ENCODE data around the gene ARL16. TPM values are rescaled to one million over a fixed set of nuclear protein-coding genes. Genes with fewer than 3 reads are reported as not detected.

ARL16 gene
- total RNA-seq, 4 donors from 2014 or later: 33.5 to 45.4 (median 43.4) TPM

- peaks cover 0 to 18% (median 14%) of the 10 kb centered on the region in 4 donors for H3K4me1 ChIP-seq
- no peaks in the 10 kb centered on the region for H3K9me3 ChIP-seq
- DNase-seq: no peak
- no peaks in the 10 kb centered on the region for H3K27me3 ChIP-seq
- H3K27ac ChIP-seq: no peak overlapping the region
- TF ChIP-seq CTCF (IDR thresholded peaks at IDR 0.05): no peak
- no peak for TF ChIP-seq POLR2A (IDR thresholded peaks at IDR 0.05)
- no peak overlapping the region for H3K4me3 ChIP-seq
- H3K36me3 ChIP-seq: peaks cover 0 to 81% (median 0%) of the 10 kb centered on the region in 3 donors
Measured at GRCh38 chr17:81688616-81689015, 5.0 kb upstream of the ARL16 start.

GRCh38 chr17:81687770-81688541 is 4.4 kb upstream of the ARL16 start:
- Histone ChIP-seq H3K36me3 (peaks cover 0 to 74% (median 0%) of the 10 kb centered on the region in 3 donors), H3K9me3 (no peaks in the 10 kb centered on the region), H3K27me3 (no peaks in the 10 kb centered on the region), H3K27ac (no peak overlapping the region), H3K4me3 (no peak overlapping the region), H3K4me1 (peaks cover 0 to 19% (median 14%) of the 10 kb centered on the region in 4 donors)
- no peak for DNase-seq
- TF ChIP-seq CTCF (IDR thresholded peaks at IDR 0.05) (no peak), POLR2A (IDR thresholded peaks at IDR 0.05) (no peak)

- H3K36me3 ChIP-seq: peaks cover 0 to 61% (median 0%) of the 10 kb centered on the region in 3 donors
- no peaks in the 10 kb centered on the region for H3K27me3 ChIP-seq
- H3K4me1 ChIP-seq: peaks cover 0 to 26% (median 20%) of the 10 kb centered on the region in 4 donors
- no peaks in the 10 kb centered on the region for H3K9me3 ChIP-seq
- no peak overlapping the region for H3K27ac ChIP-seq
- TF ChIP-seq POLR2A (IDR thresholded peaks at IDR 0.05): no peak
- TF ChIP-seq CTCF (IDR thresholded peaks at IDR 0.05): no peak
- no peak overlapping the region for H3K4me3 ChIP-seq
- DNase-seq: no peak
Measured at GRCh38 chr17:81686614-81687013, 3.0 kb upstream of the ARL16 start.

- peak overlapping the region; percentile 90 to 99 (median 97) for H3K4me3 ChIP-seq
- H3K4me1 ChIP-seq: peaks cover 0 to 26% (median 20%) of the 10 kb centered on the region in 4 donors
- H3K36me3 ChIP-seq: peaks cover 0 to 53% (median 0%) of the 10 kb centered on the region in 3 donors
- no peak overlapping the region for H3K27ac ChIP-seq
- TF ChIP-seq POLR2A (IDR thresholded peaks at IDR 0.05): no peak
- no peak for TF ChIP-seq CTCF (IDR thresholded peaks at IDR 0.05)
- no peaks in the 10 kb centered on the region for H3K27me3 ChIP-seq
- DNase-seq: no peak
- no peaks in the 10 kb centered on the region for H3K9me3 ChIP-seq
Measured at GRCh38 chr17:81685108-81685507, 1.5 kb upstream of the ARL16 start.

GRCh38 chr17:81684442-81684911 is 880 bp upstream of the ARL16 start:
- H3K36me3 ChIP-seq: peaks cover 0 to 46% (median 0%) of the 10 kb centered on the region in 3 donors
- H3K27me3 ChIP-seq: no peaks in the 10 kb centered on the region
- no peak for DNase-seq
- peaks cover 0 to 26% (median 20%) of the 10 kb centered on the region in 4 donors for H3K4me1 ChIP-seq
- H3K9me3 ChIP-seq: no peaks in the 10 kb centered on the region
- TF ChIP-seq POLR2A (IDR thresholded peaks at IDR 0.05) (no peak), CTCF (IDR thresholded peaks at IDR 0.05) (no peak)
- peak overlapping the region; percentile 88 to 89 (median 88) for H3K27ac ChIP-seq
- peak overlapping the region; percentile 90 to 99 (median 97) for H3K4me3 ChIP-seq
